Mononuclear cell (primary cell): ENCODE data around the gene CCDC69. TPM values are rescaled to one million over a fixed set of nuclear protein-coding genes. Genes with fewer than 3 reads are reported as not detected.

Source experiments
- H3K27me3 ChIP-seq: 2 replicates; pipeline ENCODE4 v1.6.0; 2011; ENCODE audit warnings: low read length, control low read depth; ENCODE audit not compliant: insufficient read depth
- H3K4me1 ChIP-seq: 2 replicates; pipeline ENCODE4 v1.5.1; 2011; ENCODE audit warnings: mild to moderate bottlenecking, low read length, control low read depth; ENCODE audit not compliant: insufficient read depth
- H3K4me3 ChIP-seq: 2 replicates; pipeline ENCODE4 v1.5.1; 2011; ENCODE audit warnings: mild to moderate bottlenecking, low read length, moderate library complexity
- H3K9me3 ChIP-seq: 2 replicates; pipeline ENCODE4 v1.5.1; 2011; ENCODE audit warnings: low read depth, mild to moderate bottlenecking, control low read depth, low read length
- total RNA-seq: library from RNA; depleted of rRNA; stranded (reverse); fragments of >200 nt; gene quantifications from one replicate; pipeline ENCODE4 v1.2.3, GENCODE V29; 2012

The CCDC69 gene
- total RNA-seq, 1 donor, result 142 TPM

DNA sequence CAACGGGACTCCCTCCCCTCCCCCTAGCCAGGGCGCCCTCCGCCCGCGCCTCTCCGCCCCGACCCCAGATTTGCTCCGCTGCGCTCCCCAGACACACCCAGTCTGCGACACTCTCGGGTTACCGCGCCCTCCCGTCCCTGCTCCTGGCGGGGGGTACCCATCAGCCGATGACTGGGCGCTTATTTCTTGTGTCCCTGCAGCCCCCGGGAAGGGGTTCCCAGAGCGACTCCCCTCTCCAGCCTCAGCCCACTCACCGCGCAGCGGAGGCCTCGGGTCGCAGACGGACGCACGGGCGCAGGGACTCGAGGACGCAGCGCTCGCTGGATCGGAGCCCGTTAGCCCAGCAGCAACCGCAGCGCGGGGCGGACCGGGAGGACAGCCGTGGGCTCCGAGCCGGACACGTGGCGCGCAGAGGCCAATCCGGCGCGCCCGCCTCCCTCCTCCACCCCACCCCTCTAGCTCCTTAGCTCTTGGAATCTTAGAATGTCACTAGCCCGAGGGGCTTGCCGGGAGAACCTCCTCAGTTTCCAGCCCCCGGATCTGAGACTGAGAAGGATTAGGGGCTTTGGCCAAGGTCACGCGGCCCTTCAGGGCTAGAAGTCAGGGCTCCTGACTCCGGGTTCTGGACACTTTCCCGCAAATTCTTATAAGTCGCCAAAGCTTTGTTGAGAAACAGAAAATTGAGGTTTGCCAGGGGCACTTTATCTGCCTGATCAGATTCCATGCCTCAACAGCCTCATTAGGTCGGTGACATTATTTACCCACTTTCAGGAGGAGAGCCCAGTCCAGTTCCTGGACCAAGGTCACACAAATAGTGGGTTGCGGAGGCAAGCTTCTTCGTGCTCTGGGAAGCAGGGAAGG is 66.2 kb downstream of the CCDC69 start, which contains the start of gene ANXA6:
Gene ANXA6, minus strand, starts transcription at position 354 of the 861 bp plus-strand sequence. CDS start 9,878 bp downstream, outside the sequence.
- H3K4me1 ChIP-seq, result peaks cover 68% of the 10 kb centered on the region
- no peaks in the 10 kb centered on the region for H3K9me3 ChIP-seq

DNA sequence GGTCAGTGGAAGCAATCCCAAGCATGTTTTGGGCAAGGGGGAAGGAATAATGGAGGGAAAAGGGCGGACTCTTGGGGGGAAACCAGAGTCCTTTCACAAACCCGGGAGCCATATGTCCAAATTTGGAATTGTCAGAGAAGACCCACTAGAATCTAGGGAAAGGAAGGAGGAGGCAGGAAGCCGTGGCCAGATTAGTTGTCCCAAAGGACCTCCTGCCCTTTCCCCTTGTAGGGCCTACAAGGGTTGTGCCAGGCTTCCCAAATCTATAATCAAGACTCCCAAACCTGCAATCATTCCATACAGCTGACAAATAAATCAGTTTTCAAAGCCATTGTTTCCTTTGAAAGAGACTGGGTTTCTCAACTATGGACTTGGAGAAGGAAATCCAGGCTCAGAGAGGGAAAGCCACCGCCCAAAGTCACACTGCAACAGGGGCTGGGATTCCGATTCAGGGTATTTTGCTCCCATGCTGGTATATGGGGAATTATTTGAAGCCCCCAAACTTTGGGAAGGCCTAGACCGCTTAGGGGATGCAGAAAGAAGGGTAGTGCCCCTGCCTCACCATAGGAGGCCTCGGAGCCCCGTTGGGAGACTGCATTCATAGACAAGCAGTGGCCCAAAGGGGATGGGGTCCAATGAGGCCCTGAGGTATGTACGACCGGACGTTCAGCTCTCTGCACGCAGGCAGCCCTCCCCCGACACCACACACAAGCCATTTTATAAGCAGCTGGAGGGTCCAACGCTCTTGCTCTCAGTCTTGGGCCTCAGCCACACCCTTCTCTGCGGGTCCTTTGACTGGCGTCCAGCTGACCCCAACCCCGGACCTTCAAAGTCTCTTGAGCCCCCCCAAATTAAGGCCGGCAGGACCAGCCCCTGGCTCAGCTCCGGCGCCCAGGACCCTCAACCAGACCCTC is 67.1 kb downstream of the CCDC69 start:
- H3K4me3 ChIP-seq, result peak overlapping the region; percentile 84
- no peaks in the 10 kb centered on the region for H3K9me3 ChIP-seq
- H3K27me3 ChIP-seq, result no peaks in the 10 kb centered on the region
- peaks cover 77% of the 10 kb centered on the region for H3K4me1 ChIP-seq

More for the DNA sequence above, 66.2 kb downstream of the CCDC69 start, which contains the start of gene ANXA6:
- Histone ChIP-seq H3K4me3 (peak within 1 kb of the TSS; percentile 84), H3K27me3 (no peaks in the 10 kb centered on the region)

DNA sequence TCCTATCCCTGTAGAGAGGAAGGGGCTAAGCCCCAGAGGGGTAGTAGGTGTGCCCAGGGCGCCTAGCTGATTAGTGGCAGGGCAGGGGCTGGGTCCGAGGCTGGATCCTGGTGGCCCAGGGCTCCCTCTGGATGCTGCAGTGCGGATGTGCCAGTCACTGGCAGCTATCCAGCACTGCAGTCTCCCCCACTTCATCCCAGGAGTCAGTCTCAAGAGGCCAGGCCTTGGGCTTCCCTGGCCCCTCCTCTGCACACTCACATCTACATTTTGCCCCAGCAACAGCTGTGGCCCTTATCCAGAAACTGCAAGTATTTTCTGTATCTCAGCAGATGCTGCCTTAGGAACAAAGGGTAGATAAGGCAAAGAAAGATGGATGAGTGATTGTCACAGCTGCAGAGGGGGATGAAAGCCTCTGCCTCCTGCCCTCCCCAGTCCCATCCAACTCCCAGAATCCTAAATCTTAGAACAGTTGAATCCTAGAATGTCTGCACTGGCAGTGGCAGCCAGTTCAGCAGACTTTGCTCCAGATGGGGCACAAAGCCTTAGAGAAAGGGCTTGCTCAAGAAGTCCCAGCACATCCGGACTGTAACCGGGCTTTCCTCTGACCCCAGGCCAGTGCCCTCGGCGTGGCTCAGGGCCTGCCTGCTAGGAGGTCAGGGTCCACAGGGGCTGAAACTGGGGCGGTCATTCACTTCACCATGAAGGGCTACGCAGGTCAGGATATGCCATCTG is 68.0 kb downstream of the CCDC69 start:
- peak overlapping the region; percentile 84 for H3K4me3 ChIP-seq
- peaks cover 85% of the 10 kb centered on the region for H3K4me1 ChIP-seq
- no peaks in the 10 kb centered on the region for H3K27me3 ChIP-seq

DNA sequence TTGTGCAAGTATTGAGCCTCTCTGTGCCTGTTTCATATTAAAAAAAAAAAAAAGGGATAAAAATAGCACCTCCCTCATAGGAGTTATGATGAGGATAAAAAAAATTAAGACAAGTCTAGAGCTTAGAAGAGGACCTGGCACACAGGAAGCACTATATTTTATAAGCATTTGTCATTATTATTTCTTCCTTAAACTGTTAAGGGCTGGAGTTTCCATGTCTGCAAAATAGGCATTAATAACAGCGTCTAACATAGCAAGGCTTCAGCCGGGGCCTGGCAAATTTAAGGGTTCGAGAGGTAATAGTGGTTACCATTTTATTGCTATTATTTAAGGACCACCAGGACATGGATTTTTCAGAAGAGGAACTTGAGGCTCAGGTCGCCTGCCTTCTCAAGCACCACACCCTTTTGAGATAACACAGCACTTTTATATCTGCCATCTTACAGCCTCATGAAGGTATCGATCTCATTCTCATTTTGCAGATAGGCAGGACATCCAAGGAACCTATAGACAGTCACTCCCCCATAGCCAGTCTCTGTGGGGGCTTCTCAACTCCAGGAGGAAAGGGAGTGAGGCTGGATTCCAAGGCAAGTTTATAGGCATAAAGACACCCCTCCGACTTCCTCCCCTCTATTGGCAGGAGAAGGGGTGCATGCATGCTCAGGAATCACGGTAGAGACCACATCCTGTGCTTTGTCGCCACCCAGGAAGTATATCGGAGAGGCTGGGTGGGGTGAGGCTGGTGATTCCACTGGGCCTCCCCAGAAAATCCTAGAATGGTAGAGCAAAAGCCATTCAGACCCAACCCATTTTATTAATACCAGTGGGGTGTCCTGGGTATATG is 68.7 kb downstream of the CCDC69 start:
- Histone ChIP-seq H3K27me3 (no peaks in the 10 kb centered on the region), H3K4me1 (peaks cover 93% of the 10 kb centered on the region), H3K9me3 (no peaks in the 10 kb centered on the region), H3K4me3 (peak overlapping the region; percentile 84)

More for the DNA sequence above, 68.0 kb downstream of the CCDC69 start:
- no peaks in the 10 kb centered on the region for H3K9me3 ChIP-seq

DNA sequence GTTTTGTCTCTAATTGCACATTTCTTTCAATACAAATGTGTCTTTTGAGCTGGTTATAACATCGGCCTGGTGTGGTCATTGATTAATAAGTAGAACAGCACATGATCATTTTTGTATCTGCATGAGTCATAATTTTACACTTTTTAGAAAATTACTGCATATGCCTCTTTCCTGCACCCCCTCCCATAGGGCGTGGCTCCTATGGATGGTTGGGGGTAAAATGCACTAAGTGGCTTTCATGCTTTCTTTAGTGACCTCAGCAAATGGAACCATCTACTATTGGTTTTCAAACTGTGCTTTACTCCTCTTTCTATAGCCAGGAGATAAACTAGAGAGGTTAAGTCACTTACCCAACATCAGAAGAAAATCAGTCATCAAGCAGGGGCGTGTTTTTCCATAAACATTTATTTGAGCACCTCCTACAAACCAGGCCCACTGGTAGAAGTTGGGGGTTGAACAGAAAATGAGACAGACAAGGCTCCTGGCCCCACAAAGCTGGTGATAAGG is 70.1 kb downstream of the CCDC69 start:
- H3K4me3 ChIP-seq, result no peak overlapping the region

DNA sequence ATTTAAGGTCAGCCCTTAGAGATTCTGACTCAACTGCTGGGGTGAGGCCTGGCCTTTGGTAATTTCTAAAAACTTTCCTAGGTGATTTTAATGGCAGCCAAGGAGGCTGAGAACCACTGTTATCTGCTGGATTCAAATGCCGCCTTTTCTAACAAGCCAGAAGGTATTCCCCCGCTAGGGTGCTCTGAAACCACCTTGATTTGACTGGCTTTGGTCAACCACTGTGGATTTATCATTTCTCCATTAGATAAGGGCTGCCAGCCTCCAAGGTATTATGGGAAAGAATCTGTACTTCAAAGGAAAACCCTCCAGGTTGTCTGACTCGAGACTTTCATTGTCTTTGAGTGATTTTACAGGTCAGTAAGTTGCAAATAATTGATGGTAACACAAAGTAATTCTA is 70.6 kb downstream of the CCDC69 start:
- H3K9me3 ChIP-seq, result no peaks in the 10 kb centered on the region
- H3K4me3 ChIP-seq, result no peak overlapping the region
- peaks cover 96% of the 10 kb centered on the region for H3K4me1 ChIP-seq

More for the DNA sequence above, 70.1 kb downstream of the CCDC69 start:
- Histone ChIP-seq H3K4me1 (peaks cover 96% of the 10 kb centered on the region), H3K9me3 (no peaks in the 10 kb centered on the region), H3K27me3 (no peaks in the 10 kb centered on the region)

DNA sequence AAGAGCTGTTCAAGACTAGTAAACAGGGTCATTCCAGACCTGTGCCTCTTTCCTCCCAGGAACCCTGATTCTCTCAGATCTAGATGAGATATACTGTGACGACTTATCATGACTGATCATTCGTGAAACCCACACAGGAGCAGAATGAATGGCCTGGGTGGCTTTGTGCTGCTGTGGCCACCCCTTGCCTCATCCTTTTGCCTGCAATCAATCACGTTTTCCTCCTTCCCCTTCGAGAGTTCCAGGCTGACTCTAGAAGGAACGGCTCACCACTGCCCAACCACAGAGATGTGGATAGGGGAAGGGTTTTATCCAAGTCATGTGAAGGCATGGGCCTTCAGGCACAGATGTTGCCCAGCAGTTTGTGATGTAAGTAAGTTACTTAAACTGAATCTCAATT is 72.1 kb downstream of the CCDC69 start:
- H3K4me3 ChIP-seq, result no peak overlapping the region
- H3K4me1 ChIP-seq, result peaks cover 100% of the 10 kb centered on the region
- H3K9me3 ChIP-seq, result no peaks in the 10 kb centered on the region
- no peaks in the 10 kb centered on the region for H3K27me3 ChIP-seq

More for the DNA sequence above, 70.6 kb downstream of the CCDC69 start:
- H3K27me3 ChIP-seq, result no peaks in the 10 kb centered on the region

DNA sequence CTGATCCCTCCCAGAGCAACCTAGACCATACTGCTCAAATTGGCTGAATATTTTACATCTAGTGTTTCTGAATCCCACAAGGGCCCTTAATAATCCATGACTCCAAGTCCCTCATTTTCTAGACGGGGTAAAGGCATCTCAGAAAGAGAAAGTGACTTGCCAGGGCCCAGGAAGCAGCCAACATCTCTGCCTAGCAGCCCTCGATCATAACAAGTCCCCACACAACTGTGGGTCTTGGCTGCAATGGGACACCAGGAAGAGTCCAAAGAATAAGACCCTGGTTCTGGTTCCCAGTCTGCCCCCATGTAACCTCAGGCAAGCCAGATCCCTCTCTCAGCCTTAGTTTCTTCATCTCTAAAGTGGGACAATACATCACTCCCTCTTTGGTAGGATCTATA is 72.6 kb downstream of the CCDC69 start:
- Histone ChIP-seq H3K27me3 (no peaks in the 10 kb centered on the region), H3K4me3 (no peak overlapping the region), H3K4me1 (peaks cover 100% of the 10 kb centered on the region), H3K9me3 (no peaks in the 10 kb centered on the region)

DNA sequence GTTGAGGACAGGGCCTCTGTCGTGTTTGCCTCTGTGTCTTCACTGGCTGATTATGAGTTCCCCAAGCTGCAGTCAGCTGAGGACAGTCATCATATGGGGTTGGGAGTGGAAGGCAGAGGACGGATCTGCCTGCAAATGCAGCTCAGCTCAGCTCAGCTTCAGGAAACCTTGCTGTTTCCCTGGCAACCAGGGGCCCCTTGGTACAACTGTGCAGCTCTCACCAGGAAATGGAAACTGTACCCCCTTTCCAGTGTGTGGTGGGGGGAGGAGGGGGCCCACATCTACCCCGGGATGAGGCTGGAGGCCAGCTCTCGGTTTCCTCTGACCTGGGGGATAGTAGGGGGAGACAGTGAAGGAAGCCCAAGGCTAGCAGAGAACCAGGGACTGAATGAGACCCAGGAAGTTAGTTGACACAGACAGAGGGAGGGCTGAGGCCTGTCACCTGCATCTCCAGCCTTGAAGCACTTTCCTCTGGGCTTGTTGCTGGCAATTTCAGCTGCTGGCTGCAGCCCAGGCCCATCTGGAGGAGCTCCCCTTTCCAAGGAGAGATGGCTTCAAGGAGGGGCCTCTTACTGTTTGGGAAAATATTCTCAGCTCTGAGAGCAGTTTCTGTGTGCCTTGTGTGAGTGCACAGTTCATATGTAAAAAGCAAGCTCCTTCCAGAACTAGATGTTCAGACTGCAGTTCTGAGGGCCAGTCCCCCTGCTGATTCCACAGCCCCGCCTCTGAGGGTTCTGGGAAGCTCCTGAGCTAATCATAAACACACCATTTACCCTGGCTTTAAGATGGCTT is 73.2 kb downstream of the CCDC69 start:
- Histone ChIP-seq H3K9me3 (no peaks in the 10 kb centered on the region), H3K27me3 (no peaks in the 10 kb centered on the region), H3K4me3 (no peak overlapping the region)

DNA sequence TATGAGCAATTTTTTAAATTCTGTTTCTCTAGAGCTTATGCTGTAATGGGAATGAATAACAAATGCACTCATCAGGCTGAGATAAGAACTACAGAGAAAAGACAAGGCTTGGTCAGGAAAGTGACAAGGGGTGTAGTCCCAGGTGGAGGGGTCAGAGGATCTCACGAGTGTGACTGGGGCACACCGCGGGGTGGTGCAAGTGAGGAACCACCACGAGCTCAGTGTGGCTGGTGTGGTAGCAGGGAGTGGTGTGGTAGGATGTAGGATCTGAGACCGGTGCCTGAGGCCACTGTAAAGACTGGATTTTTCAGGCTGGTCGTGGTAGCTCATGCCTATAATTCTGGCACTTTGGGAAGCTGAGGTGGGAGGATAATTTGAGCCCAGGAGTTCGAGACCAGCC is 75.3 kb downstream of the CCDC69 start:
- no peaks in the 10 kb centered on the region for H3K9me3 ChIP-seq
- no peak overlapping the region for H3K4me3 ChIP-seq
- no peaks in the 10 kb centered on the region for H3K27me3 ChIP-seq
- H3K4me1 ChIP-seq, result peaks cover 100% of the 10 kb centered on the region

More for the DNA sequence above, 73.2 kb downstream of the CCDC69 start:
- peaks cover 100% of the 10 kb centered on the region for H3K4me1 ChIP-seq

DNA sequence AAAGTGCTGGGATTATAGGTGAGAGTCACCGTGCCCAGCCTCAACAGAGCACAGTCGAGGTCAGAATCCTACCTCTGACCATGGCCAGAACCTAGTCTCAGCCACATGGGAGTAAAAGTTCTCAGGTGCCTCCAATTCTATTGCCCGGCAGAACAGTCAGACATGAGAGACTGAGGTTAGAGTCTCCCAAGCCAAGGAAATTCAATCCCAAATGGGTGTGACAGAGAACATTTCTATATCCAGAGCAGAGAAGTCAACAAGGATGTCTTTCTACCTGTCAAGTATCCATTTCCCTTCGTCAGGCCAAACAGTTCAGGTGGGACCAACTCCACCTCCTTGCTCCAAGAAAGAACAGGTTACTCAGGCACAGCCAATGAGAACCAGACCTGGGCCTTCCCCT is 76.9 kb downstream of the CCDC69 start:
- Histone ChIP-seq H3K27me3 (no peaks in the 10 kb centered on the region), H3K4me1 (peaks cover 100% of the 10 kb centered on the region), H3K9me3 (no peaks in the 10 kb centered on the region), H3K4me3 (no peak overlapping the region)

DNA sequence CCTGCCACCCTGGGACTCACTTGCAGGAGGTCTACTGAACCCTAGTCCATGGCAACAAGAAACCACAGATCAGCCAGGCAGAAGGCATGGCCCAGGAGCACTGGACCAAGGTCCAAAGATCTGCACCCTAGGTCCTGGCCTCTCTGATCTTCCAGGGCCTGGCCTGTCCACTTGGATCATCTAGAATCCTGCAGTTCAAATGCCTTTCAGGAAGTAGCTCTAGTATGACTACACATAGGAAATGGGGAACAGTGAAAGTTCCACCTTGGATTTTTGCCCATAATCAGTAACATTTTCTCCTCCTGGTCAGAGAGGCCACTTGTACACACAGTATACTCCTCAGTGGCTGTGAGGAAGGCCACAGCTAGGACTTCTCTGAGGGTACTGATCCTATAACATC is 77.8 kb downstream of the CCDC69 start:
- Histone ChIP-seq H3K4me1 (peaks cover 100% of the 10 kb centered on the region), H3K27me3 (no peaks in the 10 kb centered on the region), H3K4me3 (no peak overlapping the region), H3K9me3 (no peaks in the 10 kb centered on the region)

DNA sequence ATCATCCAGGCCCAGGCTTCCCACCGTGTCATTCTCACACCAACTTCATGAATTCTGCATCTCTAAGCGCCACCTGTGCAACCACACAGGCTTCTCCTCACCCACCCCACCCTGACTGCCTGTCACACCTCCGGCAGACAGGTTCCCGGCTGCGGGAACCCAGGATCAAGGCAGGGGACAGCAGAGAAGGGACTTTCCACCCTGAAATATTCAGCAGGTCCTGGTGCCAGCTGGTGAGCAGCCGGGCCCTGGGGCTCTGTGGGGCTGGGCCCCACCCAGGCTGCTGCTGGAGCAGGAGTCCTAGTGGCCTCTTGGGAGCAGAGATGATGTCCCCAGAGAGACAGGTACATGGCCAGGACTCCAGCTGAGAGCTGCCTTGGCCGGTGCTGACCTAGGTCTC is 79.0 kb downstream of the CCDC69 start:
- H3K4me3 ChIP-seq, result no peak overlapping the region
- no peaks in the 10 kb centered on the region for H3K9me3 ChIP-seq
- H3K27me3 ChIP-seq, result no peaks in the 10 kb centered on the region
- peaks cover 100% of the 10 kb centered on the region for H3K4me1 ChIP-seq
